ENCODE measurements around the gene ZNF827. TPM values are rescaled to one million over a fixed set of nuclear protein-coding genes. Genes with fewer than 3 reads are reported as not detected.

The ZNF827 gene
- total RNA-seq, 1 donor from 2014 or later: 116 TPM

DNA sequence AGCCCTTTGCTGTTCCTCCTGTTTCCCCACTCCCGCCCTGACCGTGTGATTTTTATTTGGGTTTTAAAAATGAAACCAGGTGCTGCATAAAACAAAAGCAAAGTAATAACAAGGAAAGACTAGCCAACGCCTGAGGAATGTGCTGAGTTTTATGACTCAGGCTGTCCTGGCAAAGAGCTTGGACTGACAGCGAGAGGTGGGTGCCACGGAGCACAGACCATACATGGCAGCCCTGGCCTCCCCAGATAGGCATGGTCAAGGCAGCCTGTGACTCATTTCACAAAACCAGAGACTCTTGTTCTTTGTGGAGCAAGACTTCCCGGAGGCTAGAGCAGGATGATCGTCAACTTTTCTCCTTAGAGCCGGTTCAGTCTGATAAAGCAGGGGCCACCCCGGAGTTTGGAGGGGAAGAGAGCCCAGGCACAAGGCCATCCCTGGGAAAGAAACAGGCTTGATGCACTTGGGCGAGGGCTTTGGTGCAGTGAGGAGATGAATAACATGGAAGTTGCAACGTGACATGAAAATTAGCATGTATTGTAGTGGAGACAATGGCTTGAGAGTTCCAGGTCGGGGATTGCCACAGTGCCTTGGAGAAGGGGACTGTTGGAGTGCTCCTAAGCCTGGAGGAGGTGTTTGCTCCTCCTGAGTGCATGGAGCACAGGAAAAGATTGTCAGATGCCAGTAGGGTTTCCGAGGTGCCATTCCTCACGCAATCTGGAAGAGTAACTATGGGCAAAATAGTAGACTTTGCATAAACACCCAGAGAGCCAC, 203.9 kb downstream of the ZNF827 start:
- no peak for DNase-seq (ENCODE audit: low spot score in 2 of 2, unreplicated experiment in 2 of 2)
- TF ChIP-seq CTCF (IDR thresholded peaks at IDR 0.05; ENCODE audit: unreplicated experiment): no peak
- Mint-ChIP-seq H3K4me1 (peaks cover 46% of the 10 kb centered on the region), H3K9me3 (peaks cover 7% of the 10 kb centered on the region), H3K36me3 (no peaks in the 10 kb centered on the region), H3K27me3 (ENCODE audit: low read depth) (no peaks in the 10 kb centered on the region), H3K27ac (peak overlapping the region; percentile 100), H3K4me3 (peak overlapping the region; percentile 32)

DNA sequence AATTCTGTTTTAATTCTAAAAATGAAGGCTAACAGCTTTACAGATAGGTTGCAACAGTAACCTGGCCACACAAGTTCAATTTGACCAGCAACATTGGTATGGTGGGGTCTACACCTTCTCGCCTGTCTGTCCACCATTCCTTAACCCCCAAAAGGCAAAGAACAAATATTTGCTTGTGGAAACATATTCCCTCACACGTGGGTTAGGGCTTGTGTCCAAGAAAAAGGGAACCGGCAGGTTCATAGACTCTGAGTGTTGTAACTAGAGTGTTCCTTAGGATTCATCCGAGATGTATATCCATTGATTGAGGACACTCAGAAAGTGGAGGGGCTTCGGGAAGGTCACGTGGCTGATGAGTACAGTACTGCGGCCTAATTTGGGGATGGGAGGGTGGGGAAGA, 204.6 kb downstream of the ZNF827 start:
- H3K4me3 Mint-ChIP-seq: peak overlapping the region; percentile 67
- no peak for DNase-seq (ENCODE audit: low spot score in 2 of 2, unreplicated experiment in 2 of 2)
- no peak for TF ChIP-seq CTCF (IDR thresholded peaks at IDR 0.05; ENCODE audit: unreplicated experiment)
- H3K36me3 Mint-ChIP-seq: no peaks in the 10 kb centered on the region
- H3K4me1 Mint-ChIP-seq: peaks cover 43% of the 10 kb centered on the region
- no peaks in the 10 kb centered on the region for H3K27me3 Mint-ChIP-seq (ENCODE audit: low read depth)
- H3K27ac Mint-ChIP-seq: peak overlapping the region; percentile 100
- H3K9me3 Mint-ChIP-seq: peaks cover 7% of the 10 kb centered on the region

DNA sequence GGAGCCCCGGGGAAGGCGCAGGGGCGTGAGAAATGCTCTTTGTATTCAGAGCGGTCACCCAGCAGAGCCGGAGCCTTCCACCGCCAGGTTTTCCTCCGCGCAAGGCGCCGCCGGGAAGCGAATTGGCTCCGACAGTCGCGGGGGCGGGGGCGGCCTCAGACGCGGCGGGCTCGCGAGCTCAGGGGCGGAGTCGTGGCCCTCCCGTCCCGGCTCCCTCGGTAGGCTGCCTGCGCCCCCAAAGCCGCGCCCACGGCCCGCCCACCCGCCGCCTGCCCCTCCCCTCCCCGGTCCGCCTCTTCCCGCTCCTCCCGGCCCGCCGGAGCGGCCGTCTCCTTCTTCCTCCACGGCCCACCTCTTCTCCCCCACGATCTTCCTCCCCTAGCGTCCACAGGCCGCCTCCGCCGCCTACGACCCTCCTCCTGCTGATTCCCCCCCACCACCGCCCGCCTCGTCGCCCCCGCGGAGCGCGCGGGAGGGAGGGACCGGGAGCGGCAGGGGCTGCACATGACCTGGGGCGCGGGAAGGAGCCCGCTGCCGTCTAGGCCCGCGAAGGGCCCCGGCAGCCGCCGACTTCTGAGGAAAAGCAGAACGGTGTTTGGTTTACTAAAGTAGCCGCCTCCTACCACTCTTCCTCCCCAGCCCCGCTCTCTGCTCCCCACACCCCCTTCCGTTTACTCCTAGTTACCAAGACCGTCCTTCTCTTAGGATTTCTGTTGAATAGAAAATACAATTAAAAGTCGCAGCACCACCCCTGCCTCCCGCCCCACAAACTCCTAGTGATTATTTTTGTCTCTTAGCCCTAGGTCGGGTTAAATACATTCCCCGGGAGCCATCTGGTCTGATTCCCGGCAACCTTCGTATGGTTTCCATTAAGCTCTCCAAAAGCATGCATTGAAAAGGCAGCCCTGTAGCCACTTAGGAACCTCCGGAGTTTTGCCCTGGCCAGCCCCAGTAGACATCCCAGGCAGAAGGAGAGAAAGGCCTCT, 205.4 kb downstream of the ZNF827 start:
- Mint-ChIP-seq H3K36me3 (no peaks in the 10 kb centered on the region), H3K4me3 (peak overlapping the region; percentile 67), H3K4me1 (peaks cover 43% of the 10 kb centered on the region), H3K27me3 (ENCODE audit: low read depth) (no peaks in the 10 kb centered on the region), H3K27ac (peak overlapping the region; percentile 100), H3K9me3 (peaks cover 7% of the 10 kb centered on the region)
- TF ChIP-seq CTCF (IDR thresholded peaks at IDR 0.05; ENCODE audit: unreplicated experiment): peak; percentile 18
- DNase-seq (ENCODE audit: low spot score in 2 of 2, unreplicated experiment in 2 of 2): peak; percentile 89 to 93

DNA sequence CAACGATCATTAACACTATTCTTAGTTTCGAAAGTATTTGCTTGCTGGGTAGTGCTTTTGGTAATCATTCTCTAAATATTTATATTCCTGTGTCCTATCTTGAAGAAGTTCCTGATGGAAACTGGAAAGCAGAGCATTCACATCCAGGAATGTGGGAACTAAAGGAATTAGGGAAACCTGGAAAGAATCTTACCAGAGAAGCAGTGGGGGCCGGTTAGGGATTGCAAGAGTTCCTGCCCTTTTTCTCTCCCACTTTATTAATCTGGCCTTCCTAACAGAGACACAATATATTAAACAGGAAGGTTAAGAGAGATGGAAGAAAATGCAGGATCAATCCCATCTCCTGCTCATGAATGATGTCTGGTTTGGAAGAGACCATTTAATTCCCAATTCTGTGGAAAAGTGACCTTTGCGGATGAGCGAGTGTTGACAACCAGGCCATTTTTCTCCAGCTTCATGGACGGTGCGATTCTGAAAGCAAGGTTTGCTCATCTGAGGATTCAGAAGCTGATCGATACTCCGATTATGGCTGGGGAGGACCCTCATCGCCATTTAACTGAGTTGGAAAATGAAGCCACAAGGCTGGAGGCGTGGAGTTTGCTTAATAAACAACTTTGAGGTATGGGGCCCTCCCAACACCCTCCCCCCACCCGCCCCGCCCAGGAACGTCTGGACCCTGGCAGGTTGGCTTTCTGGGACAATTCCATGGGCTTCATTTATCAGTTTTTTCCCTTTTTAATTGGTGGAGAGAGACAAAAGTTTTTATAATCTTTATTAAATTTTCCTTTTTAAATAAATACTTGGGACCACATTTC, 206.4 kb downstream of the ZNF827 start:
- H3K27ac Mint-ChIP-seq: peak overlapping the region; percentile 100
- no peaks in the 10 kb centered on the region for H3K36me3 Mint-ChIP-seq
- TF ChIP-seq CTCF (IDR thresholded peaks at IDR 0.05; ENCODE audit: unreplicated experiment): no peak
- H3K27me3 Mint-ChIP-seq (ENCODE audit: low read depth): no peaks in the 10 kb centered on the region
- no peaks in the 10 kb centered on the region for H3K9me3 Mint-ChIP-seq
- H3K4me1 Mint-ChIP-seq: peaks cover 43% of the 10 kb centered on the region
- no peak for DNase-seq (ENCODE audit: low spot score in 2 of 2, unreplicated experiment in 2 of 2)
- peak overlapping the region; percentile 67 for H3K4me3 Mint-ChIP-seq

GRCh38 chr4:145731028-145731427, 207.6 kb downstream of the ZNF827 start:
- Mint-ChIP-seq H3K27me3 (ENCODE audit: low read depth) (no peaks in the 10 kb centered on the region), H3K4me1 (peaks cover 39% of the 10 kb centered on the region), H3K36me3 (no peaks in the 10 kb centered on the region), H3K4me3 (no peak overlapping the region), H3K9me3 (no peaks in the 10 kb centered on the region), H3K27ac (peak overlapping the region; percentile 55)
- no peak for DNase-seq (ENCODE audit: low spot score in 2 of 2, unreplicated experiment in 2 of 2)
- no peak for TF ChIP-seq CTCF (IDR thresholded peaks at IDR 0.05; ENCODE audit: unreplicated experiment)

All from mesothelial cell of epicardium (in vitro differentiated cells).